IMR-90 (cell line): Measurements from ENCODE around the gene DRC7. TPM values are rescaled to one million over a fixed set of nuclear protein-coding genes. Genes with fewer than 3 reads are reported as not detected.

Experiments
- ATAC-seq: fragments of 200-7000 bp; cut with Tn5 transposase; 2 replicates; pipeline ENCODE4 v1.9.1; 2020; ENCODE audit warnings: low read depth, mild to moderate bottlenecking, moderate library complexity
- BruUV-seq: library from RNA; stranded (reverse); fragments of 400-500 nt; replicated peaks from 2 replicates; lab custom pipeline; 2021; lab: Mats Ljungman, UMichigan
- CTCF ChIA-PET: fragments of 300-600 bp; formaldehyde crosslinking; extraction: SDS; loops from one replicate; lab custom pipeline; 2021; ENCODE audit warnings: antibody characterized with exemption; lab: Yijun Ruan, JAX
- POLR2A ChIA-PET: fragments of 300-600 bp; sonication (Branson Sonifier 250); formaldehyde crosslinking; loops from one replicate; lab custom pipeline; 2022; ENCODE audit warnings: antibody characterized with exemption; ENCODE audit not compliant: unreplicated experiment; lab: Charles Lee
- DNase-seq: peaks from one replicate; pipeline ENCODE4 v3.0.0; 2013
- H2AFZ ChIP-seq: replicated peaks from 2 replicates; pipeline ENCODE3; 2013; ENCODE audit warnings: low read length, mild to moderate bottlenecking; ENCODE audit not compliant: poor library complexity
- H2AK5ac ChIP-seq: 2 replicates; pipeline ENCODE4 v1.6.1; 2013; ENCODE audit warnings: low read depth, low read length, inconsistent platforms
- H2AK9ac ChIP-seq: replicated peaks from 2 replicates; pipeline ENCODE3; 2013; ENCODE audit warnings: mild to moderate bottlenecking, low read depth, low read length, moderate library complexity; ENCODE audit not compliant: poor library complexity
- H2BK120ac ChIP-seq: 2 replicates; pipeline ENCODE4 v1.6.1; 2013; ENCODE audit warnings: low read depth, low read length, inconsistent platforms
- H2BK15ac ChIP-seq: 3 replicates; pipeline ENCODE4 v1.6.1; 2013; ENCODE audit warnings: low read depth, low read length, inconsistent platforms
- H2BK20ac ChIP-seq: 2 replicates; pipeline ENCODE4 v1.6.1; 2013; ENCODE audit warnings: low read depth, mild to moderate bottlenecking, inconsistent platforms, low read length, moderate library complexity
- H2BK5ac ChIP-seq: 2 replicates; pipeline ENCODE4 v1.6.1; 2013; ENCODE audit warnings: mild to moderate bottlenecking, low read depth, low read length, inconsistent platforms; ENCODE audit not compliant: poor library complexity, severe bottlenecking
- H3K14ac ChIP-seq: replicated peaks from 2 replicates; pipeline ENCODE4 v1.6.1; 2013; ENCODE audit warnings: low read depth, low read length, inconsistent platforms
- H3K18ac ChIP-seq: 2 replicates; pipeline ENCODE4 v1.6.1; 2013; ENCODE audit warnings: low read depth, low read length, control low read depth
- H3K23ac ChIP-seq: 2 replicates; pipeline ENCODE4 v1.6.1; 2013; ENCODE audit warnings: low read depth, low read length, inconsistent platforms
- H3K27ac ChIP-seq: 2 replicates; pipeline ENCODE4 v1.5.1; 2013; ENCODE audit warnings: mild to moderate bottlenecking, control low read depth, low read length; ENCODE audit not compliant: insufficient read depth
- H3K27me3 ChIP-seq: 2 replicates; pipeline ENCODE4 v1.6.1; 2013; ENCODE audit warnings: low read length; ENCODE audit not compliant: control insufficient read depth, insufficient read depth
- H3K36me3 ChIP-seq: 2 replicates; pipeline ENCODE4 v1.6.1; 2013; ENCODE audit warnings: low read length, mixed read lengths; ENCODE audit not compliant: control insufficient read depth, insufficient read depth
- H3K4ac ChIP-seq: 2 replicates; pipeline ENCODE4 v1.6.1; 2013; ENCODE audit warnings: low read depth, low read length, inconsistent platforms
- H3K4me1 ChIP-seq: 2 replicates; pipeline ENCODE4 v1.6.1; 2013; ENCODE audit warnings: low read length, mixed read lengths; ENCODE audit not compliant: control insufficient read depth, insufficient read depth
- H3K4me2 ChIP-seq: 2 replicates; pipeline ENCODE4 v1.6.1; 2013; ENCODE audit warnings: low read depth, mild to moderate bottlenecking, control low read depth, low read length, moderate library complexity
- H3K4me3 ChIP-seq: 2 replicates; pipeline ENCODE4 v1.5.1; 2013; ENCODE audit warnings: low read depth, mild to moderate bottlenecking, control low read depth, low read length, moderate library complexity; ENCODE audit not compliant: insufficient read depth
- H3K56ac ChIP-seq: 2 replicates; pipeline ENCODE4 v1.6.1; 2013; ENCODE audit warnings: low read length, inconsistent platforms; ENCODE audit not compliant: insufficient read depth; ENCODE audit errors: extremely low read depth
- H3K79me1 ChIP-seq, 2 experiments: 2 replicates each; pipeline ENCODE4 v1.6.1; 2013; ENCODE audit warnings: low read length in 2 of 2, inconsistent platforms in 1 of 2, low read depth in 1 of 2
- H3K9ac ChIP-seq: 2 replicates; pipeline ENCODE4 v1.6.1; 2013; ENCODE audit warnings: low read depth, low read length, control low read depth
- H3K9me1 ChIP-seq: 2 replicates; pipeline ENCODE4 v1.6.1; 2013; ENCODE audit warnings: low read length, inconsistent platforms; ENCODE audit not compliant: insufficient read depth
- H3K9me3 ChIP-seq: 2 replicates; pipeline ENCODE4 v1.6.1; 2013; ENCODE audit warnings: low read length; ENCODE audit not compliant: control insufficient read depth, insufficient read depth
- H4K20me1 ChIP-seq: 2 replicates; pipeline ENCODE4 v1.6.1; 2013; ENCODE audit warnings: low read length, inconsistent platforms; ENCODE audit not compliant: insufficient read depth
- H4K5ac ChIP-seq: 2 replicates; pipeline ENCODE4 v1.6.1; 2013; ENCODE audit warnings: mild to moderate bottlenecking, low read depth, low read length, control low read depth
- H4K8ac ChIP-seq, 2 experiments: 2 replicates each; pipeline ENCODE4 v1.6.1; 2013; ENCODE audit warnings: low read depth in 2 of 2, low read length in 2 of 2, control low read depth in 1 of 2, inconsistent platforms in 1 of 2
- H4K91ac ChIP-seq: 2 replicates; pipeline ENCODE4 v1.6.1; 2013; ENCODE audit warnings: low read depth, low read length, inconsistent platforms; ENCODE audit not compliant: insufficient read depth
- BHLHE40 ChIP-seq: fragments of 150-350 bp; IDR thresholded peaks from 2 replicates; pipeline ENCODE4 v1.6.1; 2016; ENCODE audit warnings: mild to moderate bottlenecking, low read depth, low read length
- CEBPB ChIP-seq: IDR thresholded peaks from 2 replicates; pipeline ENCODE4 v1.6.1; 2012; ENCODE audit warnings: low read depth, low read length, improper control_type of control experiment
- CHD1 ChIP-seq: IDR thresholded peaks from 2 replicates; pipeline ENCODE4 v1.6.1; 2012; ENCODE audit warnings: low read depth, low read length, improper control_type of control experiment
- ELK1 ChIP-seq: fragments of 150-350 bp; IDR thresholded peaks from 2 replicates; pipeline ENCODE4 v1.6.1; 2016; ENCODE audit warnings: low read depth, mild to moderate bottlenecking, low read length, moderate library complexity, borderline replicate concordance
- FOS ChIP-seq: fragments of 150-350 bp; IDR thresholded peaks from 2 replicates; pipeline ENCODE4 v1.6.1; 2016; ENCODE audit warnings: low read depth, low read length
- MAFK ChIP-seq: IDR thresholded peaks from 2 replicates; pipeline ENCODE4 v1.6.1; 2012; ENCODE audit warnings: low read depth, low read length, improper control_type of control experiment
- MAZ ChIP-seq: IDR thresholded peaks from 2 replicates; pipeline ENCODE4 v1.6.1; 2012; ENCODE audit warnings: low read depth, mild to moderate bottlenecking, low read length, improper control_type of control experiment, moderate library complexity, borderline replicate concordance
- MXI1 ChIP-seq: IDR thresholded peaks from 2 replicates; pipeline ENCODE4 v1.6.1; 2012; ENCODE audit warnings: low read depth, mild to moderate bottlenecking, low read length, moderate library complexity, borderline replicate concordance
- NFE2L2 ChIP-seq: fragments of 150-350 bp; IDR thresholded peaks from 2 replicates; pipeline ENCODE4 v1.6.1; 2016; ENCODE audit warnings: low read depth, mild to moderate bottlenecking, low read length
- POLR2A ChIP-seq: IDR thresholded peaks from 2 replicates; pipeline ENCODE4 v1.6.1; 2012; ENCODE audit warnings: mild to moderate bottlenecking, low read depth, low read length
- RAD21 ChIP-seq: IDR thresholded peaks from 2 replicates; pipeline ENCODE4 v1.6.1; 2012; ENCODE audit warnings: low read length, improper control_type of control experiment
- RCOR1 ChIP-seq: IDR thresholded peaks from 2 replicates; pipeline ENCODE4 v1.6.1; 2012; ENCODE audit warnings: mild to moderate bottlenecking, low read length, improper control_type of control experiment; ENCODE audit not compliant: insufficient replicate concordance
- RFX5 ChIP-seq: IDR thresholded peaks from 2 replicates; pipeline ENCODE4 v1.8.0; 2012; ENCODE audit warnings: low read depth, mild to moderate bottlenecking, low read length, moderate library complexity
- SMC3 ChIP-seq: fragments of 150-350 bp; IDR thresholded peaks from 2 replicates; pipeline ENCODE4 v1.6.1; 2016; ENCODE audit warnings: low read depth, mild to moderate bottlenecking, antibody characterized with exemption, low read length, moderate library complexity
- USF2 ChIP-seq: fragments of 150-350 bp; IDR thresholded peaks from 2 replicates; pipeline ENCODE4 v1.6.1; 2017; ENCODE audit warnings: mild to moderate bottlenecking, antibody characterized with exemption, low read length, low read depth
- WGBS, 2 experiments: methylation state at CpG; one replicate each; pipeline versions ENCODE4 v1.1.5 to v1.1.7; 2013; ENCODE audit warnings: missing lambda C conversion rate in 2 of 2; ENCODE audit not compliant: insufficient read length in 1 of 2; ENCODE audit errors: extremely low coverage in 2 of 2; 5-methylcytosine and 5-hydroxymethylcytosine counted together
- dilution Hi-C: fragments of 300-500 bp; cut with HindIII; formaldehyde crosslinking; loops from one replicate; pipeline ENCODE4 v1.14.3; 2018; ENCODE audit warnings: low sequenced_read_pairs; ENCODE audit not compliant: unreplicated experiment
- in situ Hi-C: fragments of 300-500 bp; cut with MboI; formaldehyde crosslinking; loops from 3 replicates; pipeline ENCODE4 v1.14.3; 2019; ENCODE audit warnings: low sequenced_read_pairs, inconsistent platforms, mixed read lengths
- intact Hi-C: fragments of 100-400 bp; cut with micrococcal nuclease; formaldehyde crosslinking; loops from 2 replicates; pipeline ENCODE4 v1.10.0; 2022
- polyA plus RNA-seq, 3 experiments: library from polyadenylated mRNA; depleted of rRNA; stranded (reverse); fragments of >200 nt; gene quantifications; 2 replicates each; pipeline ENCODE4 v1.2.3, GENCODE V29; 2012; ENCODE audit warnings: low replicate concordance in 1 of 3
- total RNA-seq: library from RNA; depleted of rRNA; stranded (reverse); fragments of >200 nt; gene quantifications from 2 replicates; pipeline ENCODE4 v1.2.3, GENCODE V29; 2012
- TF ChIP-seq, protein P1 (sequence below): conservative IDR thresholded peaks from 2 replicates; pipeline ENCODE4 v1.5.1; 2012; ENCODE audit warnings: mild to moderate bottlenecking, low read depth, low read length, improper control_type of control experiment

DRC7 gene
- total and polyA plus RNA-seq, 2 of the 4 experiments (the other 2 are of a cell fraction): not detected

DNA sequence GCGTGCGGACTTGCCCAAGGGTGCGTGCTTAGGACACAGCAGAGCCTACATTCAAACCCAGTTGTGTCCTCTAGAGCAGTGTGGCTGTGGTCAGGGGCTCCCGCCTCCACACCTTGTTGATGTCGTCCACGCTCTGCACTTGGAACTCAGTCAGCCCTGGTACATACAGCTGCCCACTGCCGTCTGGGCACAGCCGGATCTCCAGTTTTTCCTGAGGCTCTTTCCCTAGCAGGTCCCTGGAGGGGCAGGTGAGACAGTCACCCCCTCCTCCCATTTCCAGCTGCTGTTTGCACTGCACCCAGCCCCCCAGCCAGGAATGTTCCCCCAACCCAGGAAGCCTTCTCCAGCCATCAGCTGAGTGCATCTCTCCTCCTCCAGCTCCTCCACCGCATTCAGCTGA lies 66.7 kb downstream of the DRC7 start:
- H2BK20ac ChIP-seq: no peak overlapping the region
- H3K9ac ChIP-seq: no peak overlapping the region
- peaks cover 3% of the 10 kb centered on the region; the same call in 1 of the 2 replicates for H4K20me1 ChIP-seq
- intact Hi-C loops (no loop called here), dilution Hi-C loops (no loop called here), in situ Hi-C loops (no loop called here)
- no peaks in the 10 kb centered on the region for H3K27me3 ChIP-seq
- DNase-seq (no peak), ATAC-seq (no peak)
- no peaks in the 10 kb centered on the region for H3K9me3 ChIP-seq
- H4K8ac ChIP-seq: no peak overlapping the region
- ChIA-PET POLR2A (no interaction called here), CTCF (interaction anchor here (0.9 kb wide), 1 partner anchor 102 kb away, joined by 3 read pairs; no protein-coding TSS in a partner anchor)
- H3K27ac ChIP-seq: no peak overlapping the region
- H2BK15ac ChIP-seq: no peak overlapping the region
- H2AK9ac ChIP-seq: peak overlapping the region; percentile 63
- H4K91ac ChIP-seq: no peak overlapping the region
- no peak overlapping the region for H2AFZ ChIP-seq
- no peak overlapping the region for H3K56ac ChIP-seq
- H3K36me3 ChIP-seq: peaks cover 59% of the 10 kb centered on the region
- peaks cover 5 to 20% of the 10 kb centered on the region in 2 experiments; a peak in 2 of 4 replicates for H3K79me1 ChIP-seq
- peaks cover 4% of the 10 kb centered on the region for H3K9me1 ChIP-seq
- WGBS, 2 experiments: 90% methylated on average over 3 of the region's 9 CpGs; no CpG with 5 or more reads in 1 of the 2 experiments
- no peak overlapping the region for H3K14ac ChIP-seq
- H3K4ac ChIP-seq: no peak overlapping the region
- no peak overlapping the region for H3K23ac ChIP-seq
- BruUV-seq: no TSS peak
- TF ChIP-seq RAD21: no peak
- TF ChIP-seq FOS: no peak
- no peak for TF ChIP-seq BHLHE40
- TF ChIP-seq MAFK: no peak
- TF ChIP-seq MAZ: no peak
- no peak for TF ChIP-seq SMC3
- TF ChIP-seq USF2: no peak
- TF ChIP-seq POLR2A: no peak
- TF ChIP-seq, protein P1, sequence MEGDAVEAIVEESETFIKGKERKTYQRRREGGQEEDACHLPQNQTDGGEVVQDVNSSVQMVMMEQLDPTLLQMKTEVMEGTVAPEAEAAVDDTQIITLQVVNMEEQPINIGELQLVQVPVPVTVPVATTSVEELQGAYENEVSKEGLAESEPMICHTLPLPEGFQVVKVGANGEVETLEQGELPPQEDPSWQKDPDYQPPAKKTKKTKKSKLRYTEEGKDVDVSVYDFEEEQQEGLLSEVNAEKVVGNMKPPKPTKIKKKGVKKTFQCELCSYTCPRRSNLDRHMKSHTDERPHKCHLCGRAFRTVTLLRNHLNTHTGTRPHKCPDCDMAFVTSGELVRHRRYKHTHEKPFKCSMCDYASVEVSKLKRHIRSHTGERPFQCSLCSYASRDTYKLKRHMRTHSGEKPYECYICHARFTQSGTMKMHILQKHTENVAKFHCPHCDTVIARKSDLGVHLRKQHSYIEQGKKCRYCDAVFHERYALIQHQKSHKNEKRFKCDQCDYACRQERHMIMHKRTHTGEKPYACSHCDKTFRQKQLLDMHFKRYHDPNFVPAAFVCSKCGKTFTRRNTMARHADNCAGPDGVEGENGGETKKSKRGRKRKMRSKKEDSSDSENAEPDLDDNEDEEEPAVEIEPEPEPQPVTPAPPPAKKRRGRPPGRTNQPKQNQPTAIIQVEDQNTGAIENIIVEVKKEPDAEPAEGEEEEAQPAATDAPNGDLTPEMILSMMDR: no peak
- no peak for TF ChIP-seq MXI1
- no peak for TF ChIP-seq RFX5
- TF ChIP-seq NFE2L2: no peak
- TF ChIP-seq CEBPB: no peak
- no peak for TF ChIP-seq RCOR1
- TF ChIP-seq CHD1: no peak
- TF ChIP-seq ELK1: no peak
- peaks cover 8% of the 10 kb centered on the region for H3K4me1 ChIP-seq
- H3K4me3 ChIP-seq: no peak overlapping the region
- no peak overlapping the region for H3K4me2 ChIP-seq
- no peak overlapping the region for H3K18ac ChIP-seq
- H2BK120ac ChIP-seq: no peak overlapping the region
- no peak overlapping the region for H2BK5ac ChIP-seq
- H2AK5ac ChIP-seq: no peak overlapping the region
- no peak overlapping the region for H4K5ac ChIP-seq
